HG02678 (cell line): ENCODE results near the gene HELZ2.
"Not testable (repeated sequence)": the region's sequence is repeated elsewhere in the genome, so short reads cannot be mapped to it uniquely, and the experiment has no call there.

Source experiments
- ATAC-seq: cut with Tn5 transposase; IDR thresholded peaks from one replicate; pipeline ENCODE4 v1.9.1; 2021; ENCODE audit warnings: mild to moderate bottlenecking, moderate library complexity; ENCODE audit not compliant: unreplicated experiment

Gene HELZ2

GRCh38 chr20:63580796-63581461, 6.9 kb upstream of the HELZ2 start:
- ATAC-seq, result no peak

- no peak for ATAC-seq
Measured at GRCh38 chr20:63579017-63579694, 5.1 kb upstream of the HELZ2 start.

GRCh38 chr20:63578224-63579016, 4.4 kb upstream of the HELZ2 start:
- no peak for ATAC-seq

GRCh38 chr20:63577317-63577894, 3.4 kb upstream of the HELZ2 start:
- ATAC-seq, result no peak

GRCh38 chr20:63576311-63576710, 2.3 kb upstream of the HELZ2 start:
- no peak for ATAC-seq

- no peak for ATAC-seq
Measured at GRCh38 chr20:63574829-63575743, 1.0 kb upstream of the HELZ2 start.

GRCh38 chr20:63573647-63574131, 350 bp downstream of the HELZ2 start:
- no peak for ATAC-seq

- no peak for ATAC-seq
Measured at GRCh38 chr20:63572788-63573646, 1.0 kb downstream of the HELZ2 start.

GRCh38 chr20:63572071-63572787, 1.8 kb downstream of the HELZ2 start:
- no peak for ATAC-seq

GRCh38 chr20:63571087-63571478, 3.0 kb downstream of the HELZ2 start:
- not testable (repeated sequence) for ATAC-seq

- ATAC-seq, result no peak
Measured at GRCh38 chr20:63570281-63571086, 3.6 kb downstream of the HELZ2 start.

- no peak for ATAC-seq
Measured at GRCh38 chr20:63568986-63569949, 4.8 kb downstream of the HELZ2 start.

GRCh38 chr20:63568170-63568981, 5.7 kb downstream of the HELZ2 start:
- ATAC-seq, result no peak

GRCh38 chr20:63567386-63568169, 6.5 kb downstream of the HELZ2 start:
- peak; percentile 76 for ATAC-seq

- no peak for ATAC-seq
Measured at GRCh38 chr20:63567136-63567385, 7.0 kb downstream of the HELZ2 start.
